Sigmoid colon (tissue), 4 donors: ENCODE results near the gene LAPTM5.

ENCODE experiments used
- EP300 ChIP-seq, 4 donors: sonication (generic); formaldehyde crosslinking; IDR thresholded peaks; one replicate each; pipeline ENCODE4 v1.6.1; 2017; ENCODE audit warnings: antibody characterized with exemption in 4 of 4
- POLR2A ChIP-seq, 2 donors: fragments of 450-650 bp; IDR thresholded peaks; one replicate each; pipeline ENCODE4 v1.6.1; 2016; ENCODE audit warnings: antibody characterized with exemption in 2 of 2, mild to moderate bottlenecking in 2 of 2, moderate library complexity in 2 of 2
- TF ChIP-seq, protein P1 (sequence below), 4 experiments: fragments of 450-650 bp in 3 of 4; fragments of 200-600 bp in 1 of 4; IDR thresholded peaks; one replicate each; pipeline ENCODE4 v1.5.1; 2016 to 2019; ENCODE audit warnings: antibody characterized with exemption in 4 of 4, mild to moderate bottlenecking in 3 of 4, moderate library complexity in 2 of 4

DNA sequence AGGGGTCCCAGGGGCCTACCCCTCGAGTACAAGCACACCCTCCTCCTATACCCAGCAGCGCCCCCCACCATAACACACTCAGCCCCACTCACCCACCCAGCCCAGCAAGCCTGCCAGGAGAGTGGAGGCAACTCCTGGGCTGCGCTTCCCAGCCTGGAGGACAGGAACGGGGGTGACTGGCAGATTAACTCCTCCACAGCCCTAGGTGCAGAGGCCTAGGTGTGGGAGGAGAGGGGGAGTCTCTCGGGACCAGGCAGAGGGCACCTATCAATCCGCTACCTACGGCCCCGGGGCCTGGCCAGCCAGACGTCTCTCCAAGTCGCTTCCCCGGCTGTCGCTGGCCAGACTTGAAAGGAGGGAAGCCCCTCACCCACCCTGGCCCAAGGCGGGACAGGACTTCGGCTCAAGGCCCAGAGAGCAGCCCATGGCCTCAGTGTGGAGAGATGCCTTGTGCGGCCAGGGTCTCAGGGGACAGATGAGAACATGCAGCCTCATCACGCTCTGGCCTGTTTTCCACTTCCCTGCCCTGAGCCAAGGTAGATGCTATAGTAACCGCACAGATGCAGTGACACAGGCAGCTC, 59.1 kb downstream of the LAPTM5 start:
- TF ChIP-seq POLR2A (IDR thresholded peaks at IDR 0.05) (no peak), EP300 (IDR thresholded peaks at IDR 0.05) (no peak)
- TF ChIP-seq, protein P1, sequence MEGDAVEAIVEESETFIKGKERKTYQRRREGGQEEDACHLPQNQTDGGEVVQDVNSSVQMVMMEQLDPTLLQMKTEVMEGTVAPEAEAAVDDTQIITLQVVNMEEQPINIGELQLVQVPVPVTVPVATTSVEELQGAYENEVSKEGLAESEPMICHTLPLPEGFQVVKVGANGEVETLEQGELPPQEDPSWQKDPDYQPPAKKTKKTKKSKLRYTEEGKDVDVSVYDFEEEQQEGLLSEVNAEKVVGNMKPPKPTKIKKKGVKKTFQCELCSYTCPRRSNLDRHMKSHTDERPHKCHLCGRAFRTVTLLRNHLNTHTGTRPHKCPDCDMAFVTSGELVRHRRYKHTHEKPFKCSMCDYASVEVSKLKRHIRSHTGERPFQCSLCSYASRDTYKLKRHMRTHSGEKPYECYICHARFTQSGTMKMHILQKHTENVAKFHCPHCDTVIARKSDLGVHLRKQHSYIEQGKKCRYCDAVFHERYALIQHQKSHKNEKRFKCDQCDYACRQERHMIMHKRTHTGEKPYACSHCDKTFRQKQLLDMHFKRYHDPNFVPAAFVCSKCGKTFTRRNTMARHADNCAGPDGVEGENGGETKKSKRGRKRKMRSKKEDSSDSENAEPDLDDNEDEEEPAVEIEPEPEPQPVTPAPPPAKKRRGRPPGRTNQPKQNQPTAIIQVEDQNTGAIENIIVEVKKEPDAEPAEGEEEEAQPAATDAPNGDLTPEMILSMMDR (IDR thresholded peaks at IDR 0.05): no peak
